HG02885 (cell line): ENCODE results near the gene CMIP.
"Not testable (repeated sequence)": the region's sequence is repeated elsewhere in the genome, so short reads cannot be mapped to it uniquely, and the experiment has no call there.

Experiments
- ATAC-seq: cut with Tn5 transposase; IDR thresholded peaks from one replicate; pipeline ENCODE4 v1.9.1; 2021; ENCODE audit warnings: mild to moderate bottlenecking; ENCODE audit not compliant: unreplicated experiment, poor library complexity

Gene CMIP

GRCh38 chr16:81419806-81420205 lies 24.8 kb upstream of the CMIP start:
- no peak for ATAC-seq

- no peak for ATAC-seq
Measured at GRCh38 chr16:81421126-81421525, 23.5 kb upstream of the CMIP start.

- ATAC-seq, result no peak
Measured at GRCh38 chr16:81421536-81421935, 23.1 kb upstream of the CMIP start.

GRCh38 chr16:81422153-81422552 lies 22.5 kb upstream of the CMIP start:
- not testable (repeated sequence) for ATAC-seq

- no peak for ATAC-seq
Measured at GRCh38 chr16:81424771-81425170, 19.8 kb upstream of the CMIP start.

- no peak for ATAC-seq
Measured at GRCh38 chr16:81427219-81427618, 17.4 kb upstream of the CMIP start.

- no peak for ATAC-seq
Measured at GRCh38 chr16:81429045-81429521, 15.5 kb upstream of the CMIP start.

GRCh38 chr16:81431554-81432353 lies 12.9 kb upstream of the CMIP start:
- ATAC-seq, result no peak

- peak; percentile 39 for ATAC-seq
Measured at GRCh38 chr16:81432937-81433557, 11.6 kb upstream of the CMIP start.

GRCh38 chr16:81435103-81435502 lies 9.5 kb upstream of the CMIP start:
- ATAC-seq, result no peak

- ATAC-seq, result no peak
Measured at GRCh38 chr16:81435567-81435966, 9.0 kb upstream of the CMIP start.

GRCh38 chr16:81436386-81436785 lies 8.2 kb upstream of the CMIP start:
- no peak for ATAC-seq

- no peak for ATAC-seq
Measured at GRCh38 chr16:81437865-81438264, 6.7 kb upstream of the CMIP start.

GRCh38 chr16:81440888-81441761 lies 3.5 kb upstream of the CMIP start:
- ATAC-seq, result no peak

GRCh38 chr16:81442220-81442915 lies 2.2 kb upstream of the CMIP start:
- ATAC-seq, result no peak

- ATAC-seq, result no peak
Measured at GRCh38 chr16:81442916-81443687, 1.5 kb upstream of the CMIP start.

GRCh38 chr16:81443688-81444447 lies 740 bp upstream of the CMIP start:
- ATAC-seq, result no peak

- peak; percentile 27 for ATAC-seq
Measured at GRCh38 chr16:81445143-81445961, 744 bp downstream of the CMIP start.
